HG03521 (cell line): ENCODE results near the gene APOL3.
"Not testable (repeated sequence)": the region's sequence is repeated elsewhere in the genome, so short reads cannot be mapped to it uniquely, and the experiment has no call there.

ENCODE experiments used
- ATAC-seq: cut with Tn5 transposase; IDR thresholded peaks from one replicate; pipeline ENCODE4 v1.9.1; 2021; ENCODE audit warnings: mild to moderate bottlenecking, moderate library complexity; ENCODE audit not compliant: unreplicated experiment

The APOL3 gene, protein sequence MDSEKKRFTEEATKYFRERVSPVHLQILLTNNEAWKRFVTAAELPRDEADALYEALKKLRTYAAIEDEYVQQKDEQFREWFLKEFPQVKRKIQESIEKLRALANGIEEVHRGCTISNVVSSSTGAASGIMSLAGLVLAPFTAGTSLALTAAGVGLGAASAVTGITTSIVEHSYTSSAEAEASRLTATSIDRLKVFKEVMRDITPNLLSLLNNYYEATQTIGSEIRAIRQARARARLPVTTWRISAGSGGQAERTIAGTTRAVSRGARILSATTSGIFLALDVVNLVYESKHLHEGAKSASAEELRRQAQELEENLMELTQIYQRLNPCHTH

GRCh38 chr22:36160499-36160942, at the start of gene APOL3:
APOL3 (minus strand) TSS chr22:36160755; CDS start chr22:36149055, 11,700 bp downstream.
- no peak for ATAC-seq

GRCh38 chr22:36210224-36210623, 49.7 kb upstream of the APOL3 start:
- no peak for ATAC-seq

DNA sequence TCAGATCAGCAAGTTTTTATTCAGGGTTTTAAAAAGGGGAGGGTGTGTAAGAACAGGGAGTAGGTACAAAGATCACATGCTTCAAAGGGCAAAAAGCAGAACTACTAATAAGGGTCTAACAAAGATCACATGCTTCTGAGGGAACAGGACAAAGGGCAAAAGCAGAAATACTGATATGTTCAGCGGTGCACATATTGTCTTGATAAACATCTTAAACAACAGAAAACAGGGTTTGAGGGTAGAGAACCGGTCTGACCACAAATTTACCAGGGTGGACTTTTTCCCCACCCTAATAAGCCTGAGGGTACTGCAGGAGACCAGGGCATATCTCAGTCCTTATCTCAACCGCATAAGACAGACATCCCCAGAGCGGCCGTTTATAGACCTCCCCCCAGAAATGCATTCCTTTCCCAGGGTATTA, 48.9 kb upstream of the APOL3 start:
- ATAC-seq: not testable (repeated sequence)

DNA sequence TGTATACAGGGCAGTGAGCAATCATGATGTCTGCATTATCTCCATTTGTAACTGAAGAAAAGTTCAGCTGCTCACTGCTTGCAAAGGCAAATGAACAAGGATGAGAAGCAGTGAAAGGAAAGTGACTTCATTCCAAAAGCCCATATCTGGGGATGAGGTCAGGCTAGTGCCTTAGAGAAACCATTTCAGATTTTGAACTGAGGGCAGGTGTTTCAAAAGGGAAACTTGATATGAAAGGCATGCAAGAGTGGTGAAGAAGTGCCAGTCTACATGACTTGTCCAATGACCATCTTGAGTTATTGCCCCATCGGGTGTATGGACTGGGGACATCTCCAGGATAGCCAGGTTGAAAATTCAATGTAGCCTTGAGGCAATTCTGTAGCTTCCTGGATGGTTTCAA, 48.4 kb upstream of the APOL3 start:
- no peak for ATAC-seq

GRCh38 chr22:36208162-36208765, 47.7 kb upstream of the APOL3 start:
- no peak for ATAC-seq

DNA sequence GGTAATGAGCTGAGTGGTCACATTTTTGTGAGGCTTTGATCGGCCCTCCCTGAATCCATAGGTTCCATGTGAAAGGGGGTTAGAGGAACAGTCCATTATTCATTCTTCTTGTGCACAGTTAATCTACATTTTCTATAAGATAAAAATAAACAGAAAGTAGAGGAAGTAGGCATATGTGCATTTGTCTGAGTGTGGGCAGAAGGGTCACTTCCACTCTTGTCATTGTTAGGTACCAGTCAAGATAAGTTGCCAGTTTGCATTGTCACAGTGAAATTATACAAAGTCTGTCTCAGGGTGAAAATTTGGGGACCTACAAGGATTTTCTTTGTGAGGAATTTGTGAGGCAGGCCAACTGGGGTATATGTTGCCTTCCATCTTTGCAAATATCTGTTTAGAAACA, 45.7 kb upstream of the APOL3 start:
- no peak for ATAC-seq

- ATAC-seq: not testable (repeated sequence)
Measured at GRCh38 chr22:36205573-36205972, 45.0 kb upstream of the APOL3 start.

DNA sequence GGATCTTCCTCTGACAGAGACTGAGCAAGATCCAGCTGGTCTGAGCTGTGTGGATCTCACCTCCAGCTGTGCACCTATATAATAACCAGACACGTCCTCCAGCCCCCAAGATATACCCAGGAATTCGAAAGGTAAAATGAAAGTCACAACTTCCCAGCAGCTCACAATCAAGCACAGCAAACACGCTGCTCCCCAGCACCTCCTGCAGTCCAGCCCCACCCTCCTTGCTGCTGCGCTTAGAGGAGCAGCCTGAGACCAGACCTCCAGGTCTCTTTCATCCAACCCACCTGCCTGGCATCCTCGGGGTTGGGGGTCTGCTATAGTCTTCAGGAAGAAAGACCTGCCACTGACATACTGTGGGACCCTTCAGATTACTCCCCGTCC, 44.1 kb upstream of the APOL3 start:
- no peak for ATAC-seq

GRCh38 chr22:36204001-36204631, 43.6 kb upstream of the APOL3 start:
- no peak for ATAC-seq

- ATAC-seq: not testable (repeated sequence)
Measured at GRCh38 chr22:36203441-36203840, 42.9 kb upstream of the APOL3 start.

GRCh38 chr22:36202906-36203305, 42.4 kb upstream of the APOL3 start:
- not testable (repeated sequence) for ATAC-seq

- no peak for ATAC-seq
Measured at GRCh38 chr22:36201630-36202319, 41.2 kb upstream of the APOL3 start, which contains the start of gene APOL4. APOL4 (minus strand) TSS chr22:36201809; CDS start chr22:36201734, 75 bp downstream.

GRCh38 chr22:36201025-36201424, 40.5 kb upstream of the APOL3 start:
- not testable (repeated sequence) for ATAC-seq

DNA sequence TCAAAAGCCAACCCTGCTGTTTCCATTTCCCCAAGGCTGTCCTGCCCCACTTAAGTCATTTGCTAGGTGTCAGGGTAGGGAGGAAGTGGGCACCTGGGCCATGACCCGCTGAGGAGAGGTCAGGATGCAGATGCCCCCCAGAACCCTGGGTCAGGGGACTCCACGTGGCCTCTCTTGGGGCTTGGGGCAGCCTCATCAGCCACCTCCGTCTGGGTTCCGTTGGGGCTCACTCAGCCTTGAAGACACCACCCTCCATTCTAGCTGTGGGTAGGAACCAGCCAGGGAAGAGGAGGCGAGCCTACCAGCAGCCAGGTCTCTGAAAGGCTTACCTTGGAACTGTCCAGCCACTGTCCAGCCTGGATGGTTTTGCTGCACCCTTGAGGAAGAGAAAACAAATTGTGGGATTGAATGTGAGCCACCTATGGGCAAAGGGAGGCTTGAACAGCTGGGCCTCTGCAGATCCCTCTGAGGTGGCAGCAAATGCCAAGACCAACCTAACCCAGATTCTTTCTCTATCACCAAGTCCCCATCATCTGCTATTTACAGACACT, 38.5 kb upstream of the APOL3 start:
- no peak for ATAC-seq

DNA sequence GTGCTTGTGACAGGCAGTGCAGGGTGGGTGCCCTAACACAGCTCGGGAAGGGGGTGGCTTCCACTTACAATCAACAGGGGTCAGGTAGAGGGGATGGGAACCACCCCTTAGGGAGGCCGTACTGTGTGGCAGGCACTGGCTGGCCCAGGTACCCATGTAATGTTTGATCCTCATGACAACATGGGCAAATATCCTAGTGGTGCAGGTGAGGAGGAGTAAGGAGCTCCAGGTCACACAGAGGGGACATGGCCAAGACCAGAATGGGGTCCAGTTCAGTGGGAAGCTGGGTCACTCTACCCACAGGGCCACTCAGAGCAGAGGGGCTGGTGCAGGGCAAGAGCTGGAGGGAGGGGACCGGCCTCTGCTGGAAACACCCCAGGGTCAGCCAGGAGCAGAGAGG, 38.0 kb upstream of the APOL3 start:
- ATAC-seq: no peak

- no peak for ATAC-seq
Measured at GRCh38 chr22:36197514-36198146, 37.1 kb upstream of the APOL3 start.

GRCh38 chr22:36197065-36197440, 36.5 kb upstream of the APOL3 start:
- no peak for ATAC-seq

DNA sequence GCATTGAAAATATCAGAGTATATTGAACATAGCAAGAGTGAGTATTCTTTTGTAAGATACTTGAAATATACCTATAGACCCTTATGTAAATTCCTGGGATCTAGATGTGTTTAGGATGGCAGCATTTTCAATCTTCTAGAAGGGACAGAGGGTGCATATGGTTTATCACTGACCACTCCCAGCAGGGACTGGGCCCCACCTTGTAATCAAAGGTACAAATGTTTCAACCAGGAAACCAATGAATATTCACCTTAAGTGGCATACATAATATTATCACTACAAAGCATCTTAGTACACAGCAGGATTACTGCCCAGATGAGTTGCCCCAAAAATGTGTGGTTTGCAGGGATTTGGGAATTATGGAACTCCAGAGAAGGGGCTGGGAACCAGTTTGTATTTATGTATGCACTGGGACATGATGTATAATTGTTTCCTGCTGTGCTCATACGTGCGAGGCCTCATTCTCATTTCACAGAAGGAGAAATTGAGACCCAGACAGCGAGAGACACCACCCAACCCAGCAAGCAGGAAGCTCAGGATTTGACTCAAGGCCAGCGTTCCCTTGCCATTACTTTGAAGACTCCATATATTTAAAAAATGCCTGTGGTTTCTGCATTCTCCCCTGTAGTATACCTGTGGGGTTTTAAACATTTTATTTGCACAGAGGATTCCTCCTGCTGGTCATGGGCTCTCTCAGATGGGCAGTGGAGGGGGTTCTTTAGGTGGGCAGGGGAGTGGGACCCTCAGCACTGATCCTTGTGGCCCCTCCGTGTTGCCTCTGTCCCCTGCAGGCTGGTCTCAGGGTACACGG, 35.9 kb upstream of the APOL3 start:
- no peak for ATAC-seq

- ATAC-seq: no peak
Measured at GRCh38 chr22:36194971-36195370, 34.4 kb upstream of the APOL3 start.

GRCh38 chr22:36194385-36194784, 33.8 kb upstream of the APOL3 start:
- ATAC-seq: no peak
